Measurements from ENCODE around the gene NFILZ.
"Not testable (repeated sequence)": the region's sequence is repeated elsewhere in the genome, so short reads cannot be mapped to it uniquely, and the experiment has no call there.

Gene NFILZ

DNA sequence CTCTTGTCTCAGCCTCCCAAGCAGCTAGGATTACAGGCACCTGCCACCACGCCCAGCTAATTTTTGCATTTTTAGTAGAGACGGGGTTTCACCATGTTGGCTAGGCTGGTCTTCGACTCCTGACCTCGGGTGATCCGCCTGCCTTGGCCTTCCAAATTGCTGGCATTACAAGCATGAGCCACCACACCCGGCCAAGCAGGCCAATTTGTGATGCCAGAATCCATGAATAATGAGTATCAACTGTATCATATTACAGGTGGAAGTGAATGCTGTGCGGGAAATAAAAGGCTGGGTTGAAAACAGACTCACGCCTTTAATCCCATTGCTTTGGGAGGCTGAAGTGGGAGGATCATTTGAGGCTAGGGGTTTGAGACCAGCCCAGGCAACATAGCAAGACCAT is 3.6 kb upstream of the NFILZ start:
- H3K9me3 ChIP-seq (ENCODE audit: control insufficient read depth in 2 of 2, low read length in 2 of 2), result no peaks in the 10 kb centered on the region
- no peak overlapping the region for H3K4me3 ChIP-seq (ENCODE audit: low read length in 2 of 2)
- H3K9ac ChIP-seq (ENCODE audit: low read depth in 1 of 2, low read length in 2 of 2), result no peak overlapping the region
- no peak overlapping the region for H3K27ac ChIP-seq (ENCODE audit: low read depth in 2 of 2, low read length in 2 of 2)
- H3K4me1 ChIP-seq (ENCODE audit: control insufficient read depth in 2 of 2, insufficient read depth in 2 of 2, low read length in 2 of 2), result no peaks in the 10 kb centered on the region
- no peaks in the 10 kb centered on the region for H3K27me3 ChIP-seq (ENCODE audit: control insufficient read depth in 2 of 2, insufficient read depth in 2 of 2, low read length in 2 of 2)
- H3K36me3 ChIP-seq (ENCODE audit: control insufficient read depth in 2 of 2, insufficient read depth in 2 of 2, low read length in 2 of 2), result no peaks in the 10 kb centered on the region

DNA sequence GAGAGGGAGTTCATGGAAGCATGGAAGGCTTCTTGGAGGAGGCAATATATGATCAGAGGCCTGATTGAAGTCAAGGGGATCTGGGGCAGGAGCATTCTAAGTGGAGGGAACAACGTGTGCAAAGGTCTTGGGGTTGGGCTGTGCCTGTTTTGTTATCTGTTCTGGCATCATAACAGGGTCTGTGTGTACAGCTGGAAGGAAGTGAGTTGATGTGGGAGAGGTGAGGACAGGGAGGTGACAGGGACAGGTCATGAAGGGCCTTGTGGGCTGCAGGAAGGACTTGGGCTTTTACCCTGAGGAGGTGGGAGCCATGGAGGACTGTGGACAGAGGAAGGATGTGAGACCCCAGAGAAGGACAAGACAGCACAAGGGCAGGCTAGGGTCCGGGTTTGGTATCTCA is 1.2 kb upstream of the NFILZ start:
- H3K4me1 ChIP-seq (ENCODE audit: control insufficient read depth in 2 of 2, insufficient read depth in 2 of 2, low read length in 2 of 2), result no peaks in the 10 kb centered on the region
- H3K36me3 ChIP-seq (ENCODE audit: control insufficient read depth in 2 of 2, insufficient read depth in 2 of 2, low read length in 2 of 2), result no peaks in the 10 kb centered on the region
- H3K4me3 ChIP-seq (ENCODE audit: low read length in 2 of 2), result no peak overlapping the region
- no peaks in the 10 kb centered on the region for H3K27me3 ChIP-seq (ENCODE audit: control insufficient read depth in 2 of 2, insufficient read depth in 2 of 2, low read length in 2 of 2)
- H3K9me3 ChIP-seq (ENCODE audit: control insufficient read depth in 2 of 2, low read length in 2 of 2), result no peaks in the 10 kb centered on the region
- H3K9ac ChIP-seq (ENCODE audit: low read depth in 1 of 2, low read length in 2 of 2), result no peak overlapping the region
- no peak overlapping the region for H3K27ac ChIP-seq (ENCODE audit: low read depth in 2 of 2, low read length in 2 of 2)

DNA sequence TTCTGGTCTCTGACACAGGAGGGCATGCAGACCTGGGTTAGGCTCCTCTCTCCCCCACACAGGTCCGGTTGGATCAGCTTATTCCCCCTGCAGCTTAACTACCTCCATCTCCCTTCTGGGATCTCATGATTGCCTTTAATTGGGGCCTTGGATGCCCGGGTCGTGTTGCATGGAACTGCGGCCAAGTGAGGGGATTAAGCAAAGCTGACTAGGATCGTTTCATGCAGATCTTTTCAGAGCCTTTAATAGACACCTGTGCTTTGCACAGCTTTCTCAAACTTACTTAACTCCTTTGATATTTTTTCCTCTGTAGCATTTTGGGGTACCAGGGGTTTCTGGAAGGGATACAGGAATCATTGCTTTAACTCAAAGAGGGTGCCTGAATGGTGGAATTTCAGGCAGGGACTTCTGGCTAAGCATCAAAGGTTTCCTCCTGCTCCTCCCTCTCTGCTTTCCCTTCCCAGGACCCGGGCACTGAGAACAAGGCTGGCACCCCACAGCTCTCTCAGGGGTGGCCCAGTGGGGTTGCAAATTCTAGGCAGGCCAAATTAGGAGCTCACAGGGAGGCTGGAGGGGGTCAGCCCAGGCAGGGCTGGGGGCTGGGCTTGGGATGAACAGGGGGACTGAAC is 477 bp downstream of the NFILZ start:
- Histone ChIP-seq H3K27me3 (ENCODE audit: control insufficient read depth in 2 of 2, insufficient read depth in 2 of 2, low read length in 2 of 2) (no peaks in the 10 kb centered on the region), H3K4me3 (ENCODE audit: low read length in 2 of 2) (no peak overlapping the region), H3K4me1 (ENCODE audit: control insufficient read depth in 2 of 2, insufficient read depth in 2 of 2, low read length in 2 of 2) (no peaks in the 10 kb centered on the region), H3K9me3 (ENCODE audit: control insufficient read depth in 2 of 2, low read length in 2 of 2) (no peaks in the 10 kb centered on the region), H3K9ac (ENCODE audit: low read depth in 1 of 2, low read length in 2 of 2) (no peak overlapping the region), H3K27ac (ENCODE audit: low read depth in 2 of 2, low read length in 2 of 2) (peak overlapping the region; percentile 52 to 57), H3K36me3 (ENCODE audit: control insufficient read depth in 2 of 2, insufficient read depth in 2 of 2, low read length in 2 of 2) (no peaks in the 10 kb centered on the region)

DNA sequence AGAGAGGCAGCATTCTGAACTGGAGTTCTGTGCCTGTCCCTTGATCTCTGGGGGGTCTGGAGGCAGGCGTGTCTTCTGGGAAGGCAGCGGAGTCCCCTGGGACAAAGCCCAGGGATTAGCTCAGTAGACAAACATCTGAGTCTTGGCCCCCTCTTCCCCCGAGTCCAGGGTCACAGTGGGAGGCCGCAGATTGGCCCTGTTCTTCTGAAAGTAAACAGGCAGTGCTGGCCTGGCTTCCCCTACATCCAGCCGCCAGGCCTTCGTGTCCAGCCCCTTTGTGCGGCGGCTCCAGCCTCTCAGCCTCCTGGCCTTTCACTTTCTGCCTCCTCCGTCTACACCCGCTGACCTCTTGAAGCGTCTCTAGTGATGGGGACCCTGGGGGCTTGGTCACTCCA is 989 bp downstream of the NFILZ start:
- no peaks in the 10 kb centered on the region for H3K9me3 ChIP-seq (ENCODE audit: control insufficient read depth in 2 of 2, low read length in 2 of 2)
- H3K4me3 ChIP-seq (ENCODE audit: low read length in 2 of 2), result no peak overlapping the region
- no peaks in the 10 kb centered on the region for H3K36me3 ChIP-seq (ENCODE audit: control insufficient read depth in 2 of 2, insufficient read depth in 2 of 2, low read length in 2 of 2)
- no peak overlapping the region for H3K9ac ChIP-seq (ENCODE audit: low read depth in 1 of 2, low read length in 2 of 2)
- H3K27ac ChIP-seq (ENCODE audit: low read depth in 2 of 2, low read length in 2 of 2), result peak overlapping the region; percentile 52 to 57
- no peaks in the 10 kb centered on the region for H3K4me1 ChIP-seq (ENCODE audit: control insufficient read depth in 2 of 2, insufficient read depth in 2 of 2, low read length in 2 of 2)
- H3K27me3 ChIP-seq (ENCODE audit: control insufficient read depth in 2 of 2, insufficient read depth in 2 of 2, low read length in 2 of 2), result no peaks in the 10 kb centered on the region

DNA sequence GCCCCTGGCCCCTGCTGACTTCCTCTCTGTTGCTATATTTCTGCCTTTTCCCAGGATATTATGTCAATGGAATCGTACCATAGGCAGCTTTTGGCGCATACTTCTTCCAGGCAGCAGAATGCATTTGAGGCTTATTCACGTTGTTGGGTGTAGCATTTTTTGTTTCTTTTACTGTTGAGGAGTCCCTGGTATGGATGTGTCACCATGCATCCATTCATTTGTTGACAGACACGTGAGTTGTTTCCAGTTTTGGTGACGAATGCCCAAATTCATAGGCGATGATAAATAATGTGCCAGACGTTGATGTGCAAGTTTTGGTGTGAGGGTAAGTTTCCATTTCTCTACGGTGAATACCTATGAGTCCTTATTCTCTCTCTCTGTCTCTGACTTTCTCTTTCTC is 5.0 kb downstream of the NFILZ start:
- H3K4me1 ChIP-seq (ENCODE audit: control insufficient read depth in 2 of 2, insufficient read depth in 2 of 2, low read length in 2 of 2), result peaks cover 0 to 2% of the 10 kb centered on the region in 2 donors
- H3K9ac ChIP-seq (ENCODE audit: low read depth in 1 of 2, low read length in 2 of 2), result no peak overlapping the region
- no peaks in the 10 kb centered on the region for H3K9me3 ChIP-seq (ENCODE audit: control insufficient read depth in 2 of 2, low read length in 2 of 2)
- no peaks in the 10 kb centered on the region for H3K36me3 ChIP-seq (ENCODE audit: control insufficient read depth in 2 of 2, insufficient read depth in 2 of 2, low read length in 2 of 2)
- H3K27ac ChIP-seq (ENCODE audit: low read depth in 2 of 2, low read length in 2 of 2), result no peak overlapping the region
- H3K4me3 ChIP-seq (ENCODE audit: low read length in 2 of 2), result no peak overlapping the region
- no peaks in the 10 kb centered on the region for H3K27me3 ChIP-seq (ENCODE audit: control insufficient read depth in 2 of 2, insufficient read depth in 2 of 2, low read length in 2 of 2)

DNA sequence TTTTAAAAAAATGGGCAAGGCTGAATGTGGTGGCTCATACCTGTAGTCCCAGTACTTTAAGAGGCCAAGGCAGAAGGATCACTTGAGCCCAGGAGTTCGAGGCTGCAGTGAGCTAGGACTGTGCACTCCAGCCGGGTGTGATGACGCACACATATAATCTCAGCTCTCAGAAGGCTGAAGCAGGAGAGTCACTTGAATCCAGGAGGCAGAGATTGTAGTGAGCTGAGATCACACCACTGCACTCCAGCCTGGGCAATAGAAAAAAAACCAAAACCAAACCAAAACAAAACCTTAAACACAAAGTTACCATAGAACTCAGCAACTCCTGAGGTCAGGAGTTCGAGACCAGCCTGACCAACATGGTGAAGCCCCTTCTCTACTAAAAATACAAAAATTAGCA is 6.6 kb downstream of the NFILZ start:
- not testable (repeated sequence) for H3K36me3 ChIP-seq (ENCODE audit: control insufficient read depth in 2 of 2, insufficient read depth in 2 of 2, low read length in 2 of 2); H3K9me3 ChIP-seq (ENCODE audit: control insufficient read depth in 2 of 2, low read length in 2 of 2); H3K9ac ChIP-seq (ENCODE audit: low read depth in 1 of 2, low read length in 2 of 2); H3K27ac ChIP-seq (ENCODE audit: low read depth in 2 of 2, low read length in 2 of 2); H3K27me3 ChIP-seq (ENCODE audit: control insufficient read depth in 2 of 2, insufficient read depth in 2 of 2, low read length in 2 of 2); H3K4me1 ChIP-seq (ENCODE audit: control insufficient read depth in 2 of 2, insufficient read depth in 2 of 2, low read length in 2 of 2); H3K4me3 ChIP-seq (ENCODE audit: low read length in 2 of 2)

DNA sequence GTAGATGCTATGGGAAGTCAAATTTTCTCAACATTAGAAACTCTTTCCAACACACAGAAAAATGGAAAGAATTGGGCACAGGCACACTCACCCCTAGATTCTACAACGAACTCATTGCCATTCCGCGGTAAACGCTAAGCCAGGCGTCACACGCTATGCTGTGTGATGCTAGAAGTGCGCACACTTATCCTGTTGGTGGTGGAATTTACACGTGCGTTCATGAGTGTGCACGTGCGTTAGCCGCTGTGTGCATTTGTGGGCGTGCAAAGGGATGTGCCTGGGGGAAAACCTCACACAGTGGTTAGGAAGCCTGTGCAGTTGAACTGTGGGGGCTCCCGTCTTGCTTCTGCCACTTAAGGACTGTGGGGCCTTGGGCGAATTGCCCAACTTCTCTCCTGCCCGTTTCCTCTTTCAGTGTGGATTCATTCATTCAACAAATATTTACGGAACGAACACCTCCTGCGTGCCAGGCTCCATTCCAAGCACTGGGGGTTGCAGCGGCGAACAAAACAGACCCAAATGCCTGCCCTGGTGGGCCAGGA is 7.7 kb downstream of the NFILZ start:
- H3K4me3 ChIP-seq (ENCODE audit: low read length in 2 of 2), result no peak overlapping the region
- H3K9me3 ChIP-seq (ENCODE audit: control insufficient read depth in 2 of 2, low read length in 2 of 2), result no peaks in the 10 kb centered on the region
- peaks cover 0 to 2% of the 10 kb centered on the region in 2 donors for H3K4me1 ChIP-seq (ENCODE audit: control insufficient read depth in 2 of 2, insufficient read depth in 2 of 2, low read length in 2 of 2)
- H3K36me3 ChIP-seq (ENCODE audit: control insufficient read depth in 2 of 2, insufficient read depth in 2 of 2, low read length in 2 of 2), result no peaks in the 10 kb centered on the region
- no peaks in the 10 kb centered on the region for H3K27me3 ChIP-seq (ENCODE audit: control insufficient read depth in 2 of 2, insufficient read depth in 2 of 2, low read length in 2 of 2)
- no peak overlapping the region for H3K27ac ChIP-seq (ENCODE audit: low read depth in 2 of 2, low read length in 2 of 2)
- H3K9ac ChIP-seq (ENCODE audit: low read depth in 1 of 2, low read length in 2 of 2), result no peak overlapping the region

DNA sequence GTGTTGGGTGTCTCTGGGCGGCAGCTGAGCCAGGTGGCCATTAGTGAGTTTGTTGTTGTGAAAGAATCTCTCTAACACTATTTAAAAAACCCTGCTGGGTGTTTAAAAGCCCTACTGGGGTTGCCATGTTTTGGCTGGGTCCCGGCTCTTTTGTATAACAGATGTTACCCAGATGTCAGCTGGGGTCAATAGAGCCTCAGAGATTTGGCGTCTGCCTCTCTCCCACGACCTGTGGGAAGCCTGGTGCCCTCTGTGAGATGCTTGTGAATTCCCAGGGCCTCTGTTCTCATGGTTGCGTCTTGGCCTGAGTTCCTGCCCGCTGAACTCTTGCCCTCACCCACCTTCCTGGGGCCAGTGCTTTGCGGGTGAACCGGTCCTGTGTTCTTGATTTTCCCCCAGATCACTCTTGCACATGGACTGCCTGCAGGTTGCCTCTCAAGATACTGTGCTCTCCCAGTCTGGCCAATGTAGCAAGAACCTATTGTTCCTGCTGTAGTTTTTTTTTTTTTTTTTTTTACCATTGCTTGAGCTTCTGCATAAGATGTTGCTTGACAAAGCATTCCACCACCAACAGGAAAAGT is 9.5 kb downstream of the NFILZ start:
- no peak overlapping the region for H3K4me3 ChIP-seq (ENCODE audit: low read length in 2 of 2)
- H3K27ac ChIP-seq (ENCODE audit: low read depth in 2 of 2, low read length in 2 of 2), result no peak overlapping the region

DNA sequence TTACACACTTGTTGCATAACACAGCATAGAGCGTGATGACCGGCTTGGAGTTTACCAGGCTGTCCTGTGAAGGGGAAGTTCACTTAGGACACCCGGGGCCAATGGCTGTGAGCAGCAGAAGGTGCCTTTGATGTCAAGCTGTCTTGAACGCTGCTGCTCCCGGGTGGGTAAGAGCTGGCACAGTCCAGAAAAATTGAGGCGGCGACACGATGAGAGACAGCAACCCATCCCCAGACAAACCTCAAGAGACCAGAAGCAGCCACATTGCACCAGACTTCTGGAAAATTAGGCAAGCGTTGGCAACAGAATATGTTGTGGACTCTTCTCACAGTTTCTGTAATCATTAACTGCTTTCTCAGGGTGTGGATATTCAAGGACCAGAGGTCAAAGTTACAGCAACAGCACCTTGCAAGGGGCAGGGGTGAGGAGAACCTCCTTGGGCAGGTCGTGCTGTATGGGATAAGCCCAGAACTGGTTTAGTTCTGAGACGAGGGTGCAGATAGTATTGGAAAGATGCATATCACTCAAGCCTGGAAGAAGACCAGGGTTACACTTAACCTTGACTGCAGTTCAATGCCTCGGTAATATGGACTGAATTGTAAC is 10.1 kb downstream of the NFILZ start:
- no peaks in the 10 kb centered on the region for H3K9me3 ChIP-seq (ENCODE audit: control insufficient read depth in 2 of 2, low read length in 2 of 2)
- no peaks in the 10 kb centered on the region for H3K27me3 ChIP-seq (ENCODE audit: control insufficient read depth in 2 of 2, insufficient read depth in 2 of 2, low read length in 2 of 2)
- no peak overlapping the region for H3K27ac ChIP-seq (ENCODE audit: low read depth in 2 of 2, low read length in 2 of 2)

More for the DNA sequence above, 9.5 kb downstream of the NFILZ start:
- peak overlapping the region in 1 of 2 donors; percentile 26 for H3K9ac ChIP-seq (ENCODE audit: low read depth in 1 of 2, low read length in 2 of 2)
- peaks cover 0 to 2% of the 10 kb centered on the region in 2 donors for H3K4me1 ChIP-seq (ENCODE audit: control insufficient read depth in 2 of 2, insufficient read depth in 2 of 2, low read length in 2 of 2)
- no peaks in the 10 kb centered on the region for H3K27me3 ChIP-seq (ENCODE audit: control insufficient read depth in 2 of 2, insufficient read depth in 2 of 2, low read length in 2 of 2)
- H3K9me3 ChIP-seq (ENCODE audit: control insufficient read depth in 2 of 2, low read length in 2 of 2), result no peaks in the 10 kb centered on the region
- no peaks in the 10 kb centered on the region for H3K36me3 ChIP-seq (ENCODE audit: control insufficient read depth in 2 of 2, insufficient read depth in 2 of 2, low read length in 2 of 2)

DNA sequence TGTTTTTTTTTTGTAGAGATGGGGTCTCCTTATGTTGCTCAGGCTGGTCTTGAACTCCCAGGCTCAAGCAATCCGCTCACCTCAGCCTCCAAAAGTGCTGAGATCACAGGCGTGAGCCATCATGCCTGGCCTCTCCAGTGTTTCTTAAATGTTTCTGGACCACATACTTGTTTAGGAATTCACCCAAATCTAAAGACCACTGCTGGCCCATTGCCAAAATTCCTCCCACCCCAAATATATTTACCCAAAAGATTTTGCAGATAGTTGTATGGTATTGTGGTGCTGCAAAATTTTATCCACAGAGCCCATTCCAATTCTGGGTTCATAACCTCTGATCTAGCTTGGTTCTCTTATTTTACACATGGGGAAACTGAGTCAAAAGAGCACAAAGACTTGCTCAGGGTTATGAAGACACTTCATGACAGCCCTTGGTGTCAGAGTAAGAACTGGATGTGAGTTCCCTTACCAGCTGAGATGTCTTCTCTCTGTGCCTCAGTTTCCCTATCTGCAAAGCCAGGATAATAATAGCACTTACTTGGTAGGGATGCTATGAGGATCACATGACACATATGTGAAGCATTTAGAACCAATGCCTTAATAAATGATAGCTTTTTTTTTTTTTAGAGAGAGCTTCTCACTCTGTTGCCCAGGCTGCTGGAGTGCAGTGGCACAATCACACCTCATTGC is 10.9 kb downstream of the NFILZ start:
- peaks cover 0 to 2% of the 10 kb centered on the region in 2 donors for H3K4me1 ChIP-seq (ENCODE audit: control insufficient read depth in 2 of 2, insufficient read depth in 2 of 2, low read length in 2 of 2)
- no peaks in the 10 kb centered on the region for H3K36me3 ChIP-seq (ENCODE audit: control insufficient read depth in 2 of 2, insufficient read depth in 2 of 2, low read length in 2 of 2)
- H3K9me3 ChIP-seq (ENCODE audit: control insufficient read depth in 2 of 2, low read length in 2 of 2), result no peaks in the 10 kb centered on the region
- H3K27ac ChIP-seq (ENCODE audit: low read depth in 2 of 2, low read length in 2 of 2), result no peak overlapping the region
- no peaks in the 10 kb centered on the region for H3K27me3 ChIP-seq (ENCODE audit: control insufficient read depth in 2 of 2, insufficient read depth in 2 of 2, low read length in 2 of 2)
- H3K9ac ChIP-seq (ENCODE audit: low read depth in 1 of 2, low read length in 2 of 2), result no peak overlapping the region
- H3K4me3 ChIP-seq (ENCODE audit: low read length in 2 of 2), result no peak overlapping the region

More for the DNA sequence above, 10.1 kb downstream of the NFILZ start:
- H3K4me1 ChIP-seq (ENCODE audit: control insufficient read depth in 2 of 2, insufficient read depth in 2 of 2, low read length in 2 of 2), result peaks cover 0 to 2% of the 10 kb centered on the region in 2 donors
- H3K9ac ChIP-seq (ENCODE audit: low read depth in 1 of 2, low read length in 2 of 2), result no peak overlapping the region
- no peak overlapping the region for H3K4me3 ChIP-seq (ENCODE audit: low read length in 2 of 2)
- H3K36me3 ChIP-seq (ENCODE audit: control insufficient read depth in 2 of 2, insufficient read depth in 2 of 2, low read length in 2 of 2), result no peaks in the 10 kb centered on the region

Data from mucosa of rectum (tissue), 2 donors.